H1 (cell line): ENCODE data around the gene BCL2A1. TPM values are rescaled to one million over a fixed set of nuclear protein-coding genes. Genes with fewer than 3 reads are reported as not detected.

Experiments used
- CTCF ChIA-PET: fragments of 300-600 bp; sonication (Branson Sonifier 250); formaldehyde crosslinking; loops from one replicate; lab custom pipeline; 2021; ENCODE audit not compliant: partially characterized antibody; lab: Charles Lee
- POLR2A ChIA-PET: fragments of 300-600 bp; sonication (Branson Sonifier 250); formaldehyde crosslinking; loops from one replicate; lab custom pipeline; 2021; ENCODE audit warnings: inconsistent platforms; ENCODE audit not compliant: partially characterized antibody; lab: Charles Lee
- DNase-seq, 2 experiments: peaks; one replicate each; pipeline versions ENCODE4 v3.0.0 to v3.0.0-alpha.2; 2010 to 2022; ENCODE audit warnings: low spot score in 2 of 2, low read depth in 1 of 2, mixed read lengths in 1 of 2
- FAIRE-seq: peaks from 2 replicates; lab custom pipeline; 2011; peaks lifted over from hg19 to GRCh38; lab: Jason Lieb, UNC
- H2AFZ ChIP-seq: 2 replicates; pipeline ENCODE4 v1.8.1; 2012; ENCODE audit warnings: low read length, inconsistent platforms
- H2AK5ac ChIP-seq: 2 replicates; pipeline ENCODE4 v1.6.1; 2013; ENCODE audit warnings: low read depth, low read length
- H2BK120ac ChIP-seq: replicated peaks from 2 replicates; pipeline ENCODE3; 2013; ENCODE audit warnings: low read depth, low read length, inconsistent platforms
- H2BK12ac ChIP-seq: 2 replicates; pipeline ENCODE4 v1.6.1; 2013; ENCODE audit warnings: low read depth, low read length
- H2BK15ac ChIP-seq: 2 replicates; pipeline ENCODE4 v1.6.1; 2013; ENCODE audit warnings: low read length
- H2BK20ac ChIP-seq: 2 replicates; pipeline ENCODE4 v1.6.1; 2013; ENCODE audit warnings: low read length
- H2BK5ac ChIP-seq: 2 replicates; pipeline ENCODE4 v1.6.1; 2013; ENCODE audit warnings: low read depth, low read length
- H3K14ac ChIP-seq: 2 replicates; pipeline ENCODE4 v1.6.1; 2013; ENCODE audit warnings: inconsistent platforms; ENCODE audit not compliant: insufficient read length
- H3K18ac ChIP-seq: 2 replicates; pipeline ENCODE4 v1.6.1; 2013; ENCODE audit warnings: low read length; ENCODE audit errors: extremely low read depth
- H3K23ac ChIP-seq: 2 replicates; pipeline ENCODE4 v1.6.1; 2013; ENCODE audit warnings: inconsistent platforms; ENCODE audit not compliant: insufficient read length
- H3K23me2 ChIP-seq: 2 replicates; pipeline ENCODE4 v1.6.1; 2013; ENCODE audit warnings: low read depth, low read length
- H3K27ac ChIP-seq: 2 replicates; pipeline ENCODE4 v1.6.1; 2011; ENCODE audit warnings: low read depth, low read length, inconsistent platforms
- H3K27me3 ChIP-seq, 4 experiments: replicated peaks in 1 of 4; 1 replicate in 1 of 4; 2 replicates in 3 of 4; pipeline versions ENCODE4 v1.6.1 to v1.8.1; 2011 to 2013; ENCODE audit warnings: low read length in 3 of 4, mild to moderate bottlenecking in 3 of 4, inconsistent platforms in 2 of 4, mixed read lengths in 2 of 4, moderate library complexity in 1 of 4; ENCODE audit not compliant: control insufficient read depth in 3 of 4, insufficient read depth in 3 of 4; ENCODE audit errors: extremely low read depth in 1 of 4
- H3K36me3 ChIP-seq, 4 experiments: 2 replicates each; pipeline versions ENCODE4 v1.6.1 to v1.8.1; 2011 to 2013; ENCODE audit warnings: mild to moderate bottlenecking in 4 of 4, low read length in 3 of 4, moderate library complexity in 2 of 4, control low read depth in 1 of 4, inconsistent platforms in 1 of 4; ENCODE audit not compliant: insufficient read depth in 4 of 4, control insufficient read depth in 2 of 4
- H3K4ac ChIP-seq: replicated peaks from 2 replicates; pipeline ENCODE3; 2013; ENCODE audit warnings: low read length, low read depth, mixed read lengths, inconsistent platforms; ENCODE audit not compliant: insufficient read length
- H3K4me1 ChIP-seq, 4 experiments: replicated peaks in 1 of 4; 1 replicate in 1 of 4; 2 replicates in 3 of 4; pipeline versions ENCODE4 v1.6.1 to v1.8.1; 2011 to 2013; ENCODE audit warnings: low read length in 3 of 4, inconsistent platforms in 2 of 4, mixed read lengths in 1 of 4; ENCODE audit not compliant: insufficient read depth in 4 of 4, control insufficient read depth in 3 of 4
- H3K4me2 ChIP-seq, 2 experiments: 2 replicates each; pipeline versions ENCODE4 v1.6.1 to v1.8.1; 2011 to 2013; ENCODE audit warnings: low read depth in 2 of 2, low read length in 2 of 2, control low read depth in 1 of 2, inconsistent platforms in 1 of 2, mild to moderate bottlenecking in 1 of 2; ENCODE audit not compliant: insufficient read depth in 1 of 2
- H3K4me3 ChIP-seq, 4 experiments: fragments of 200-600, 300-600 bp in 1 of 4; sonication (generic), shearing (Covaris generic), sonication (Bioruptor Twin) in 1 of 4; 2 replicates each; pipeline versions ENCODE4 v1.5.1 to v1.8.1; 2011 to 2016; ENCODE audit warnings: low read length in 4 of 4, low read depth in 3 of 4, control low read depth in 2 of 4, inconsistent platforms in 2 of 4, mild to moderate bottlenecking in 2 of 4, mixed read lengths in 1 of 4, moderate library complexity in 1 of 4; ENCODE audit not compliant: insufficient read depth in 2 of 4; ENCODE audit errors: extremely low read depth in 1 of 4
- H3K56ac ChIP-seq: replicated peaks from 2 replicates; pipeline ENCODE3; 2013; ENCODE audit warnings: low read depth, mild to moderate bottlenecking, mixed read lengths, low read length, inconsistent platforms; ENCODE audit not compliant: insufficient read length
- H3K79me1 ChIP-seq: 2 replicates; pipeline ENCODE4 v1.6.1; 2013; ENCODE audit warnings: low read depth, low read length, control low read depth
- H3K79me2 ChIP-seq, 2 experiments: 2 replicates each; pipeline versions ENCODE4 v1.6.1 to v1.8.1; 2012 to 2013; ENCODE audit warnings: low read length in 2 of 2, mild to moderate bottlenecking in 2 of 2, inconsistent platforms in 1 of 2; ENCODE audit not compliant: insufficient read depth in 2 of 2, control insufficient read depth in 1 of 2
- H3K9ac ChIP-seq, 4 experiments: replicated peaks in 1 of 4; 1 replicate in 1 of 4; 2 replicates in 3 of 4; pipeline versions ENCODE4 v1.6.1 to v1.8.1; 2011 to 2013; ENCODE audit warnings: low read depth in 3 of 4, low read length in 3 of 4, control low read depth in 2 of 4, mild to moderate bottlenecking in 2 of 4, moderate library complexity in 2 of 4, inconsistent platforms in 1 of 4; ENCODE audit errors: extremely low read depth in 1 of 4
- H3K9me3 ChIP-seq, 2 experiments: 2 replicates each; pipeline versions ENCODE4 v1.6.1 to v1.8.1; 2012 to 2013; ENCODE audit warnings: mild to moderate bottlenecking in 2 of 2, moderate library complexity in 2 of 2, control low read depth in 1 of 2, inconsistent platforms in 1 of 2, low read depth in 1 of 2, low read length in 1 of 2, mixed read lengths in 1 of 2; ENCODE audit not compliant: insufficient read depth in 2 of 2
- H4K20me1 ChIP-seq, 2 experiments: replicated peaks in 1 of 2; 2 replicates each; pipeline versions ENCODE3 to v1.8.1; 2011 to 2013; ENCODE audit warnings: inconsistent platforms in 2 of 2, low read length in 2 of 2, mild to moderate bottlenecking in 1 of 2; ENCODE audit not compliant: insufficient read depth in 2 of 2, control insufficient read depth in 1 of 2
- H4K5ac ChIP-seq: 2 replicates; pipeline ENCODE4 v1.6.1; 2013; ENCODE audit warnings: low read length, low read depth, mixed read lengths, inconsistent platforms; ENCODE audit not compliant: insufficient read length
- H4K8ac ChIP-seq: 2 replicates; pipeline ENCODE4 v1.8.0; 2013; ENCODE audit warnings: mild to moderate bottlenecking, moderate library complexity, low read length, inconsistent platforms; ENCODE audit not compliant: insufficient read depth; ENCODE audit errors: extremely low read depth
- H4K91ac ChIP-seq: replicated peaks from 2 replicates; pipeline ENCODE3; 2013; ENCODE audit warnings: low read length, mixed read lengths, inconsistent platforms; ENCODE audit not compliant: insufficient read length
- RFX5 ChIP-seq: IDR thresholded peaks from 2 replicates; pipeline ENCODE4 v1.6.1; 2011; ENCODE audit warnings: low read depth, low read length, improper control_type of control experiment, borderline replicate concordance
- WGBS, 2 experiments: shearing (Covaris generic) in 1 of 2; methylation state at CpG; one replicate each; pipeline versions ENCODE4 v1.1.6 to v1.1.7; 2013 to 2015; ENCODE audit warnings: low lambda C conversion rate in 2 of 2, mixed read lengths in 2 of 2, inconsistent platforms in 1 of 2, low coverage in 1 of 2, missing lambda C conversion rate in 1 of 2; ENCODE audit not compliant: insufficient replicate concordance in 2 of 2, insufficient coverage in 1 of 2, insufficient read length in 1 of 2; ENCODE audit errors: extremely low coverage in 1 of 2, missing lambda C conversion rate in 1 of 2; 5-methylcytosine and 5-hydroxymethylcytosine counted together
- polyA plus RNA-seq, 7 experiments: library from polyadenylated mRNA; depleted of rRNA in 3 of 7; stranded (reverse) in 5 of 7; unstranded in 2 of 7; fragments of >200 nt in 5 of 7; fragments of 200-250 nt in 2 of 7; gene quantifications; 1 replicate in 5 of 7; 2 replicates in 1 of 7; 4 replicates in 1 of 7; pipeline versions ENCODE4 v1.2.1 to v1.2.3, GENCODE V29; 2011 to 2013; ENCODE audit warnings: missing spikeins in 2 of 7, mixed read lengths in 2 of 7
- total RNA-seq: library from RNA; stranded (reverse); fragmentation: NEBNext Ultra II Directional; extraction: Animal tissue kit (Norgen Biotek cat#: 25700); gene quantifications from 2 replicates; pipeline ENCODE4 v1.2.1, GENCODE V29; 2021
- TF ChIP-seq, protein P1 (sequence below): IDR thresholded peaks from 2 replicates; pipeline ENCODE4 v1.6.1; 2012; ENCODE audit warnings: inconsistent platforms
- TF ChIP-seq, protein P2 (sequence below): IDR thresholded peaks from 2 replicates; pipeline ENCODE4 v1.6.1; 2012; ENCODE audit warnings: inconsistent platforms

The BCL2A1 gene
- total and polyA plus RNA-seq, 2 of the 8 experiments (the other 6 are each of a cell fraction or from before 2014, with no cell fraction given) = not detected

DNA sequence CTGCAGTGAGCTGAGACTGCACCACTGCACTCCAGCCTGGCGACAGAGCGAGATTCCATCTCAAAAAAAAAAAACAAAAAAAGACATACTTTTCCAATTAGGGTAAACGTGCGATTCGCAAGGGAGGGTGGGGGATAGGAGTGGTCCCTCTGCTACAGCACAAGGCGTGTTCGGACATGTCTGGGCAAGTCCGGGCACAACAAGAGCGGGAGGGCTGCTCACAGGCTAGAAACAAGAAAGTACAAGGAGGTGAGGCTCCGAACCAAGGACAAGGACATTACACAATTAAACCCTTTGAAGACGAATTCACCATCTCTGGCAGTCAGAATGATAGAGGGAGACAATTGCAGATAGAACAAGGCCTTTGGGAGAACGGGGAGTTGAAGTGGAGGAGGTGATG is 32.2 kb upstream of the BCL2A1 start:
- peak overlapping the region; percentile 73 for H3K27ac ChIP-seq
- CTCF ChIA-PET = interaction anchor here (0.9 kb wide), 1 partner anchor 663 kb away, joined by 3 read pairs; no protein-coding TSS in a partner anchor
- H2BK12ac ChIP-seq = peak overlapping the region; percentile 78; the same call in 1 of the 2 replicates
- peak overlapping the region; percentile 99 for H2BK120ac ChIP-seq
- H3K9me3 ChIP-seq = no peaks in the 10 kb centered on the region
- DNase-seq = no peak
- H3K79me2 ChIP-seq = no peaks in the 10 kb centered on the region
- H4K5ac ChIP-seq = peak overlapping the region; percentile 8
- no peak overlapping the region for H3K23ac ChIP-seq
- 0 out of 2 replicates have a peak overlapping the region, but pooled peaks have one; percentile 96 for H2AK5ac ChIP-seq
- TF ChIP-seq, protein P1, sequence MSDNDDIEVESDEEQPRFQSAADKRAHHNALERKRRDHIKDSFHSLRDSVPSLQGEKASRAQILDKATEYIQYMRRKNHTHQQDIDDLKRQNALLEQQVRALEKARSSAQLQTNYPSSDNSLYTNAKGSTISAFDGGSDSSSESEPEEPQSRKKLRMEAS = peak; percentile 74
- TF ChIP-seq RFX5 = no peak
- TF ChIP-seq, protein P2, sequence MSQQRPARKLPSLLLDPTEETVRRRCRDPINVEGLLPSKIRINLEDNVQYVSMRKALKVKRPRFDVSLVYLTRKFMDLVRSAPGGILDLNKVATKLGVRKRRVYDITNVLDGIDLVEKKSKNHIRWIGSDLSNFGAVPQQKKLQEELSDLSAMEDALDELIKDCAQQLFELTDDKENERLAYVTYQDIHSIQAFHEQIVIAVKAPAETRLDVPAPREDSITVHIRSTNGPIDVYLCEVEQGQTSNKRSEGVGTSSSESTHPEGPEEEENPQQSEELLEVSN = peak; percentile 89
- H3K36me3 ChIP-seq = no peaks in the 10 kb centered on the region
- H2AFZ ChIP-seq = peak overlapping the region; percentile 48
- no peak overlapping the region for H3K4ac ChIP-seq
- H3K9ac ChIP-seq = no peak overlapping the region; a peak in 1 of 7 replicates
- H3K4me3 ChIP-seq = no peak overlapping the region
- no peaks in the 10 kb centered on the region for H4K20me1 ChIP-seq
- POLR2A ChIA-PET = interaction anchor here (0.6 to 1.6 kb wide), 2 partner anchors 80 to 165 kb away, joined by 3 to 5 read pairs; no protein-coding TSS in a partner anchor
- H3K4me1 ChIP-seq = no peaks in the 10 kb centered on the region
- H3K27me3 ChIP-seq = no peaks in the 10 kb centered on the region
- no peak for FAIRE-seq
- no peaks in the 10 kb centered on the region for H3K23me2 ChIP-seq
- H3K56ac ChIP-seq = peak overlapping the region; percentile 32
- 74% methylated on average over 10 of the region's 12 CpGs; no CpG with 5 or more reads in 1 of the 2 experiments for WGBS, 2 experiments
- no peaks in the 10 kb centered on the region for H3K79me1 ChIP-seq
- H2BK5ac ChIP-seq = peak overlapping the region; percentile 98
- H3K14ac ChIP-seq = peak overlapping the region; percentile 100
- H4K91ac ChIP-seq = peak overlapping the region; percentile 99
- H3K18ac ChIP-seq = peak overlapping the region; percentile 19; the same call in 1 of the 2 replicates
- H3K4me2 ChIP-seq = no peak overlapping the region
- peak overlapping the region; percentile 99; the same call in 1 of the 2 replicates for H2BK20ac ChIP-seq
- no peak overlapping the region; the same call in 1 of the 2 replicates for H4K8ac ChIP-seq
- H2BK15ac ChIP-seq = no peak overlapping the region
